Measurements from ENCODE around the gene GAGE10. TPM values are rescaled to one million over a fixed set of nuclear protein-coding genes. Genes with fewer than 3 reads are reported as not detected.

GAGE10 gene
- total and polyA plus RNA-seq, 2 experiments from 2014 or later, result not detected

- H3F3A ChIP-seq (replicated peaks; ENCODE audit: low read depth), result no peaks in the 10 kb centered on the region
- no peak overlapping the region for H3K4me2 ChIP-seq
- peaks cover 9% of the 10 kb centered on the region; the same call in 2 of the 3 replicates for H3K4me1 Mint-ChIP-seq
- H3K4me3 Mint-ChIP-seq, result no peak overlapping the region
- H2AFZ ChIP-seq, result no peak overlapping the region
- H3K27ac Mint-ChIP-seq, result no peak overlapping the region
- no peaks in the 10 kb centered on the region for H3K36me3 ChIP-seq (ENCODE audit: insufficient read depth)
- H3K27me3 ChIP-seq (ENCODE audit: insufficient read depth), result no peaks in the 10 kb centered on the region
- no peaks in the 10 kb centered on the region for H3K9me3 Mint-ChIP-seq
- no peaks in the 10 kb centered on the region for H3K27me3 Mint-ChIP-seq (ENCODE audit: insufficient read depth, low read depth, poor library complexity)
- peaks cover 3% of the 10 kb centered on the region; the same call in 2 of the 3 replicates for H3K36me3 Mint-ChIP-seq (ENCODE audit: low read depth)
- no peaks in the 10 kb centered on the region for H3K4me1 ChIP-seq (ENCODE audit: insufficient read depth)
- TF ChIP-seq ETS1 (IDR thresholded peaks at IDR 0.05), result no peak
- TF ChIP-seq NANOG (IDR thresholded peaks at IDR 0.05; ENCODE audit: borderline replicate concordance), result no peak
- TF ChIP-seq CREB1 (CRISPR knock-in tag; IDR thresholded peaks at IDR 0.05; ENCODE audit: low read depth), result no peak
- TF ChIP-seq ZNF114 (CRISPR knock-in tag; IDR thresholded peaks at IDR 0.05), result no peak
- no peak for TF ChIP-seq EZH2 (IDR thresholded peaks at IDR 0.05; ENCODE audit: low read depth, unreplicated experiment)
- no peak for TF ChIP-seq STAT1 (IDR thresholded peaks at IDR 0.05; ENCODE audit: unreplicated experiment)
- no peak for TF ChIP-seq REST (IDR thresholded peaks at IDR 0.05; ENCODE audit: unreplicated experiment)
- TF ChIP-seq JUNB (IDR thresholded peaks at IDR 0.05; ENCODE audit: unreplicated experiment), result no peak
- no peak overlapping the region for H3K4me3 ChIP-seq
- H3K9me2 ChIP-seq (ENCODE audit: insufficient read depth), result no peaks in the 10 kb centered on the region
- H3K27ac ChIP-seq (ENCODE audit: low read depth), result no peak overlapping the region
- DNase-seq (ENCODE audit: low spot score) (no peak), ATAC-seq (no peak)
- H3K79me2 ChIP-seq (replicated peaks; ENCODE audit: insufficient read depth), result no peaks in the 10 kb centered on the region
- no peaks in the 10 kb centered on the region for H4K20me1 ChIP-seq (replicated peaks; ENCODE audit: insufficient read depth)
Measured at GRCh38 chrX:49286136-49286535, 17.3 kb upstream of the GAGE10 start.

- Mint-ChIP-seq H3K36me3 (ENCODE audit: low read depth) (peaks cover 3% of the 10 kb centered on the region; the same call in 2 of the 3 replicates), H3K27me3 (ENCODE audit: insufficient read depth, low read depth, poor library complexity) (peaks cover 2% of the 10 kb centered on the region), H3K27ac (no peak overlapping the region), H3K4me1 (peaks cover 9% of the 10 kb centered on the region; the same call in 2 of the 3 replicates), H3K9me3 (no peaks in the 10 kb centered on the region), H3K4me3 (no peak overlapping the region)
- no peak for ATAC-seq
- H3K4me2 ChIP-seq, result no peak overlapping the region
- no peak overlapping the region for H3K4me3 ChIP-seq
- H3K9me2 ChIP-seq (ENCODE audit: insufficient read depth), result no peaks in the 10 kb centered on the region
- no peaks in the 10 kb centered on the region for H3K79me2 ChIP-seq (replicated peaks; ENCODE audit: insufficient read depth)
- H2AFZ ChIP-seq, result no peak overlapping the region
- H4K20me1 ChIP-seq (replicated peaks; ENCODE audit: insufficient read depth), result no peaks in the 10 kb centered on the region
- DNase-seq (ENCODE audit: low spot score), result no peak
- H3K36me3 ChIP-seq (ENCODE audit: insufficient read depth), result no peaks in the 10 kb centered on the region
- H3K27ac ChIP-seq (ENCODE audit: low read depth), result no peak overlapping the region
- no peaks in the 10 kb centered on the region for H3K27me3 ChIP-seq (ENCODE audit: insufficient read depth)
- no peaks in the 10 kb centered on the region for H3F3A ChIP-seq (replicated peaks; ENCODE audit: low read depth)
- H3K4me1 ChIP-seq (ENCODE audit: insufficient read depth), result no peaks in the 10 kb centered on the region
- TF ChIP-seq CREB1 (CRISPR knock-in tag; IDR thresholded peaks at IDR 0.05; ENCODE audit: low read depth) (no peak), ZNF114 (CRISPR knock-in tag; IDR thresholded peaks at IDR 0.05) (no peak), EZH2phosphoT487 (IDR thresholded peaks at IDR 0.05; ENCODE audit: unreplicated experiment) (no peak), ETS1 (IDR thresholded peaks at IDR 0.05) (no peak), ZNF462 (CRISPR knock-in tag; IDR thresholded peaks at IDR 0.05) (no peak)
Measured at GRCh38 chrX:49286581-49286980, 16.9 kb upstream of the GAGE10 start.

All from GM23338 (cell line).